NCI-H2227 (cell line): ENCODE measurements around the gene BICC1.

Source experiments
- DNase-seq: peaks from one replicate; lab custom pipeline; 2025; ENCODE audit not compliant: unreplicated experiment; lab: John Stamatoyannopoulos, UW

Gene BICC1

GRCh38 chr10:58515291-58515941 lies 2.7 kb downstream of the BICC1 start:
- no peak for DNase-seq

- no peak for DNase-seq
These were observed 3.4 kb downstream of the BICC1 start for GRCh38 chr10:58516119-58516518.

GRCh38 chr10:58516671-58517070 lies 4.0 kb downstream of the BICC1 start:
- DNase-seq, result no peak

- DNase-seq, result no peak
These were observed 4.4 kb downstream of the BICC1 start for GRCh38 chr10:58517081-58517480.

GRCh38 chr10:58517491-58518355 lies 5.1 kb downstream of the BICC1 start:
- no peak for DNase-seq

- no peak for DNase-seq
These were observed 6.1 kb downstream of the BICC1 start for GRCh38 chr10:58518775-58519174.

- DNase-seq, result no peak
These were observed 16.5 kb downstream of the BICC1 start for GRCh38 chr10:58529077-58529728.

- peak; percentile 63 for DNase-seq
These were observed 18.5 kb downstream of the BICC1 start for GRCh38 chr10:58531084-58531695.

- DNase-seq, result no peak
These were observed 22.6 kb downstream of the BICC1 start for GRCh38 chr10:58535311-58535710.

GRCh38 chr10:58543141-58543540 lies 30.5 kb downstream of the BICC1 start:
- DNase-seq, result no peak

GRCh38 chr10:58544135-58544534 lies 31.5 kb downstream of the BICC1 start:
- DNase-seq, result no peak

- DNase-seq, result no peak
These were observed 32.8 kb downstream of the BICC1 start for GRCh38 chr10:58545427-58545826.

- DNase-seq, result no peak
These were observed 33.5 kb downstream of the BICC1 start for GRCh38 chr10:58546137-58546536.

- DNase-seq, result no peak
These were observed 34.2 kb downstream of the BICC1 start for GRCh38 chr10:58546722-58547445.

GRCh38 chr10:58547963-58548362 lies 35.3 kb downstream of the BICC1 start:
- DNase-seq, result no peak

GRCh38 chr10:58554316-58554715 lies 41.6 kb downstream of the BICC1 start:
- DNase-seq, result no peak

GRCh38 chr10:58555170-58555929 lies 42.7 kb downstream of the BICC1 start:
- DNase-seq, result no peak

- no peak for DNase-seq
These were observed 43.2 kb downstream of the BICC1 start for GRCh38 chr10:58555930-58556311.

- DNase-seq, result no peak
These were observed 44.0 kb downstream of the BICC1 start for GRCh38 chr10:58556516-58557165.

GRCh38 chr10:58557714-58558113 lies 45.0 kb downstream of the BICC1 start:
- DNase-seq, result no peak
